DOHH2 (cell line): ENCODE data around the gene STPG2.

Experiments
- CTCF ChIP-seq: fragments of 200-600 bp; sonication (generic); IDR thresholded peaks from one replicate; pipeline ENCODE4 v1.5.1; 2014; ENCODE audit warnings: antibody characterized with exemption, mild to moderate bottlenecking, low read depth, low read length; ENCODE audit not compliant: poor library complexity, severe bottlenecking
- EZH2phosphoT487 ChIP-seq: fragments of 200-600 bp; sonication (generic); IDR thresholded peaks from 2 replicates; pipeline ENCODE4 v1.6.1; 2017; ENCODE audit warnings: borderline replicate concordance, mild to moderate bottlenecking, antibody characterized with exemption, low read length, moderate library complexity, mixed read lengths

- no peak for TF ChIP-seq CTCF
- TF ChIP-seq EZH2phosphoT487 = no peak
Observed at GRCh38 chr4:97645071-97645821, 498.0 kb downstream of the STPG2 start.
